ENCODE measurements around the gene UGDH.

UGDH gene

DNA sequence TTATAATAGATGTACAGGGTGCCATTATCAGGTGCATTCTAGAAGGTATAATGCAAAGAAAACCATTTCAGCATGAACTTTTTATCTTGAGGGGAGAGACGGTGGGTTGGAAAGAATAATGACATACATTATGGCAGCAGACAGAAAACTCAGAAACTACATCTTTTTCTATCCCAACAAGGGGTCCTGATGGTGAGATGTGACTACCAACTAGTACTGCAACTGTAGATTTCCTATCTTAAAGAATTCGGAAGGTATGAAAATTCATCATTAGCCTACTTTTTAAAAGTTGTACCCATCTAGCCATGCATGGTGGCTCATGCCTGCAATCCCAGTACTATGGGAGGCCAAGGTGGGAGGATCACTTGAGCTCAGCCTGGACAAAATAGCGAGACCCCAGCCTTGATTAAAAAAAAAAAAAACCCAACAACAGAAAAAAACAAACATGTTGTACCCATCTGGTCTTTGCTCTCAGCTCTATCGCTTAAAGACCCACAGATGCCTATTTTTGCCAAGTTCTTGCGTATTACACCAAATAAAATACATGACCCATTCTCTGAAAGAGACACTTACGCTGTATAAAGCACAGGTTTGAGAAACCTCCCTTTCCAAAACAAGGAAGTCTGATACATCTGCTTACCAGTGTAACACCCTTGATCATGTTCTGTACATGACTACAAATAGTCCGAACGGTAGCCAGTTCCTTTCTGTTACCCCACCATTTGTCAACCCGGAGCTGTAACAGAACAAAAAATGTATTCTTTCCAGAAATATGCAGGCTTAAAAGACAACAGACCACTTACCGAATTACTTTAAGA lies 70.1 kb downstream of the UGDH start:
- peak overlapping the region; percentile 82 for H3K4me3 ChIP-seq (ENCODE audit: low read depth, low read length)
- TF ChIP-seq, protein P1, sequence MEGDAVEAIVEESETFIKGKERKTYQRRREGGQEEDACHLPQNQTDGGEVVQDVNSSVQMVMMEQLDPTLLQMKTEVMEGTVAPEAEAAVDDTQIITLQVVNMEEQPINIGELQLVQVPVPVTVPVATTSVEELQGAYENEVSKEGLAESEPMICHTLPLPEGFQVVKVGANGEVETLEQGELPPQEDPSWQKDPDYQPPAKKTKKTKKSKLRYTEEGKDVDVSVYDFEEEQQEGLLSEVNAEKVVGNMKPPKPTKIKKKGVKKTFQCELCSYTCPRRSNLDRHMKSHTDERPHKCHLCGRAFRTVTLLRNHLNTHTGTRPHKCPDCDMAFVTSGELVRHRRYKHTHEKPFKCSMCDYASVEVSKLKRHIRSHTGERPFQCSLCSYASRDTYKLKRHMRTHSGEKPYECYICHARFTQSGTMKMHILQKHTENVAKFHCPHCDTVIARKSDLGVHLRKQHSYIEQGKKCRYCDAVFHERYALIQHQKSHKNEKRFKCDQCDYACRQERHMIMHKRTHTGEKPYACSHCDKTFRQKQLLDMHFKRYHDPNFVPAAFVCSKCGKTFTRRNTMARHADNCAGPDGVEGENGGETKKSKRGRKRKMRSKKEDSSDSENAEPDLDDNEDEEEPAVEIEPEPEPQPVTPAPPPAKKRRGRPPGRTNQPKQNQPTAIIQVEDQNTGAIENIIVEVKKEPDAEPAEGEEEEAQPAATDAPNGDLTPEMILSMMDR (IDR thresholded peaks at IDR 0.05; ENCODE audit: low read depth, low read length), result no peak

DNA sequence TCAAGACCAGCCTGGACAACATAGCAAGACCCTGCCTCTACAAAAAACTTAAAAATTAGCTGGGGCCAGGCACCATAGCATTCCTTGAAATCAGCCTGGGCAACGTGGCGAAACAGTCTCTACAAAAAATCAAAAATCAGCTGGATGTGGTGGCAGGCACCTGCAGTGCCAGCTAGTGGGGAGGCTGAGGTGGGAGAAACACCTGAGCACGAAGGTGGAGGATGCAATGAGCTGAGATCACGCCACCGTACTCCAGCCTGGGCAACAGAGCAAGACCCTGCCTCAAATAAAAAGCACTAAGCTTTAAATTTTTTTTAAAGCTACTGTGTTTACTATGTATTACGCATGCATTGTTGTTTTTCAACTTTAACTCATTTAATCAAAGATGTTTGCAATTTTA lies 71.8 kb downstream of the UGDH start:
- no peak overlapping the region for H3K4me3 ChIP-seq (ENCODE audit: low read depth, low read length)
- TF ChIP-seq, protein P1 (IDR thresholded peaks at IDR 0.05; ENCODE audit: low read depth, low read length), result no peak

DNA sequence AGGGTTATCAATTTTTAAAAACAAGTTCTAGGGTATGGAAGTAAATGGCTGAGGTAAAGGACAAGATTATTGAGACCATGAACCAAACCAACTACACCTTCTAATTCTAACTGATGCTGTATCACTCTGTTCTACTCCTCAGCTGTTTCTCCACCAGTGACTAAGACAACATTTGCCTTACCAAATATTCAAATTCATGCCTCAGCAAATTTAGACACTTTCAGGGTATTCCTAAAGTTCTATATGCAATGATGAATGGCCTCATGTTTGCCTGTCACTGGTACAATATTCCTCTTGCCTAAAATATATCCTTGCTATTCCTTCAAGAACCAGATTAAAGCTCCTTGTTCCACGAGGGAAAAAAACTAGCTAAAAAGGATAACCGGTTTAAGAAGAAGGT lies 73.5 kb downstream of the UGDH start:
- TF ChIP-seq, protein P1 (IDR thresholded peaks at IDR 0.05; ENCODE audit: low read depth, low read length), result no peak
- no peak overlapping the region for H3K4me3 ChIP-seq (ENCODE audit: low read depth, low read length)

DNA sequence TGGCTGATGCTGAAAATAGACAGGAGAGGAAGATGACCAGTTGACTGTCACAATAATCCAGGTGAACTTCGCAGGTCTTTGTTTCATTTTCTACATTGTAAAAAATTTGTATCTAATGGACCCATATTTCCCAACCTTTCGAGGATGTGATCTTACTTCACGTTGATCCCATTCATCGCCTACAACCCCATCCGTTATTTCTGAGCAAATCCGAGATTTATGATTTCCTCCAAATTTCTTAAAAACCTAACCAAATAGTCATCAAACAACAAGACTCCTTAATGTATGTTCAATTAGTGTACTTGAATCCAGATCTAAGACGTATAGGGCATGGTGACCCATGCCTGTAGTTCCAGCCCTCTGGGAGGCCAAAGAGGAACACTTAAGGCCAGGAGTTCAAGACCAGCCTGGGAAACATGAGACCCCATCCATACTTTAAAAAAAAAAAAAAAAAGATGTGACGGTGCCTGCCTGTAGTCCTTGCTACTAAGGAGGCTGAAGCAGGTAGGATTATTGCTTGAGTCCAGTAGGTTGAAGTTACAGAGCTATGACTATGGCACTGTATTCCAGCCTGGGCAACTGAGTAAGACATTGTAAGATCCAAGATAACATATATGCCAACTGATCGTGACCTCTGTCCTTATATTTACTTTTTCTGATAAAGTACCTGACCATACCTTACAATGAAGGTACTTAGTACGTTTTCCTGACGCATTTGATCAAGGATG lies 74.2 kb downstream of the UGDH start:
- TF ChIP-seq, protein P1 (IDR thresholded peaks at IDR 0.05; ENCODE audit: low read depth, low read length), result no peak
- H3K4me3 ChIP-seq (ENCODE audit: low read depth, low read length), result no peak overlapping the region

DNA sequence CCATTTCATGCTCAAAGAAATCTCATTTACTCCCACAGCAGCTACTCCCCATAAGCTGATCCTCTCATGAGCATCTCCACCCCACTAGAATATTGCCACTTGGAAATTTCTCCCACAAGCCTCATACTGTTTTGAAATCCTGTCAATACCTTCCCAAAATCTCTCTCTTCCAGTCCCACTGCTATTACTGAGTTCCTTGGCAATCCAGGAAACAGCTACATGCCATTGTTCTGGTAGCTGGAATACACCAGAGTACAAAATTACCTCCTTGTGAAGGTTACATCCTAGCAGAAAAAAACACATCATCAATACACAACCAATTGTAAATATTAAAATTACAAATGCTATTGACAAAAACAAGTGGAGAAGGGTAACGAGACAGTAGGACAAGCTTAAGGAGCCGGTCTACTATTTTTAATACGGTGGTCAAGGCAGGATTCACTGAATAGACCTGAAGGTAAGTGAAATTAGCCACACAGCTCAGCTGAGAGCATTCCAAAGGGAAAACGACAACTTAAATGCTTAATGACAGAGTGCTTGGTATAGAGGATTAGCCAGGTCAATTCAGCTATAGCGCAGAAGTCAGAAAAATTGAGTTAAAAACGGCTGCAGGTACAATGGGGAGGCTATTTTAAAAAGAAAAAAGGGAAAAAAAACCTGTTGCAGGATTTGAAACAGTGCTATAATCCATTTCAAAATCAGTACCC lies 74.9 kb downstream of the UGDH start:
- H3K4me3 ChIP-seq (ENCODE audit: low read depth, low read length), result no peak overlapping the region
- TF ChIP-seq, protein P1 (IDR thresholded peaks at IDR 0.05; ENCODE audit: low read depth, low read length), result no peak

DNA sequence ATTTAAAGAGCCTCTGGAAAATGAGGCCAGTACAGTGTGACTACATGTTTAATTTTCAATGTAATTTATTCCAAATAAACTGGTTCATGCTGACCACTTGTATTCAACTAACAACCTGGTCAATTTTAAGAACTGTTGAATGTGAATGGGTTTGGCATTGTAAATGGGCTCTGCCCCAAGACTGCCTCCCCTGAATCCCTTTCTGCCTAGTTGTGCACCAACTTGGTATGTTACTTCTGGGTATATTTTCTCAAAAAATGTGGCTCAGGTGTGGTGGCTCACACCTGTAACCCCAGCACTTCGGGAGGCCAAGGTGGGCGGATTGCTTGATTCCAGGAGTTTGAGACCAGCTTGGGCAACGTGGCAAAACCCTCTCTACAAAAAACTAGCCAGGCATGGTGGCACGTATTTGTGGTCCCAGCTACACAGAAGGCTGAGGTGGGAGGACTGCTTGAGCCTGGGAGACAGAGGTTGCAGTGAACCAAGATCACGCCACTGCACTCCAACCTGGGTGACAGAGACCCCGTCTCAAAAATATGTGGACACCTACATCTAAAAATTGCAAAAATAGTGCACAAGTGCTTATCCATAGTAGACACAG lies 75.7 kb downstream of the UGDH start:
- TF ChIP-seq, protein P1 (IDR thresholded peaks at IDR 0.05; ENCODE audit: low read depth, low read length), result no peak
- no peak overlapping the region for H3K4me3 ChIP-seq (ENCODE audit: low read depth, low read length)

Data from WI38 (cell line).